Measurements from ENCODE around the gene GULP1. TPM values are rescaled to one million over a fixed set of nuclear protein-coding genes. Genes with fewer than 3 reads are reported as not detected.

Gene GULP1
- total and polyA plus RNA-seq, 2 of the 13 experiments (the other 11 are each of a cell fraction or from before 2014, with no cell fraction given) = 0.15 TPM; not detected in 1

DNA sequence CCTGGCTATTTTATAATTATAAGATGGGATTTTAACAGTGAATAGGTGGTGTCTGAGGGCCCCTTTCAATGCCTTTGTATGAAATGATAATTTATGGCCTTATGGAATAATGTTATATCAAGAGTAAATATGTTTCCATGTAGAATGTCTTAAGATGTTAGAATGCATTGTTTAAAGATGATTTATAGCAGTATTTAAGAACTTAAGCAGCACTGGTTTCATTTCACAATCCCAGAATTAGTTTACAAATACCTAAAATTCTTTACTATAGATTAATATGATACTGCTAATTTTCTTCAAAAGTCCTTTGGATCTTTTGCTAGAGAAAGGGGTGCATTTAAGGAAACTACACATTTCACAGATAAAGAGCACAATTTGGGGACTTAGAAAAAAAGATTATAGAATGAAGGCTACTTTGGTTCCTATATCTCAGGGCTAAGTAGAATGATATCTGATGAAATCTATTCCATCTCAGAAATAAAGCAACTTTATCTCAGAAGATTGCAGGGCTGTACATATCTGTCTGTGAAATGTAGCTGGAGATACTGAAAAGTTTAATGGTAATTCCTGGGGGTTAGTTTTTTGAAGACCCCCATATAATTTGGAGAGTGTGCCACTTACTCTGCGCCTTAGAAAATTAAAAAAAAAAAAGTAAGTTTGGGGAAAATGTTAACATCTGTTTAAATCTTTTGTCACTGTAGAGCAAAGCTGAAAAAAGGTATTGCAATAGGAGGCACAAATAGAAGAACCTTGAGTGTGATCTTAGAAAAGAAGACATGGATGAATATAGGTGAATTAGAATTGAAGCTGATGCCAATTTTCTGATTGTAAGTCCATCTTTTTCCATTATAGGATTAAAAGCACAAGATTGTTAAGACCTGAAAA is 123.4 kb downstream of the GULP1 start:
- WGBS (ENCODE audit: low lambda C conversion rate) = 61% methylated on average over 1 of the region's 1 CpG
- Histone ChIP-seq H3K4me1 (ENCODE audit: insufficient read depth, low read length) (no peaks in the 10 kb centered on the region), H3K36me3 (replicated peaks in 1 of 2; ENCODE audit: control insufficient read depth in 1 of 2, insufficient read depth in 2 of 2, low read length in 2 of 2) (no peaks in the 10 kb centered on the region), H3K27me3 (ENCODE audit: control insufficient read depth in 1 of 2, insufficient read depth in 2 of 2, low read length in 2 of 2) (no peaks in the 10 kb centered on the region), H3K4me2 (ENCODE audit: low read depth, low read length) (no peak overlapping the region), H2AFZ (ENCODE audit: low read length) (no peak overlapping the region), H3K9me3 (ENCODE audit: low read length) (peaks cover 4% of the 10 kb centered on the region; the same call in 1 of the 2 replicates), H4K20me1 (ENCODE audit: insufficient read depth, low read length) (no peaks in the 10 kb centered on the region), H3K79me2 (ENCODE audit: insufficient read depth, low read length) (no peaks in the 10 kb centered on the region), H3K27ac (ENCODE audit: extremely low read length, insufficient read depth, low read length) (no peak overlapping the region), H3K9ac (ENCODE audit: insufficient read depth, low read depth, low read length) (no peak overlapping the region), H3K4me3 (replicated peaks in 1 of 3; ENCODE audit: insufficient read depth in 1 of 3, low read depth in 2 of 3, low read length in 3 of 3) (no peak overlapping the region)
- no peak for ATAC-seq
- POLR2A ChIA-PET = no interaction called here
- intact Hi-C loops (cut with micrococcal nuclease; ENCODE audit: unreplicated experiment) = no loop called here
- no peak for DNase-seq (ENCODE audit: low spot score)
- no peak for FAIRE-seq
- TF ChIP-seq NFRKB (IDR thresholded peaks at IDR 0.05) (no peak), HOXD1 (CRISPR knock-in tag; IDR thresholded peaks at IDR 0.05) (no peak), ZNF260 (CRISPR knock-in tag; IDR thresholded peaks at IDR 0.05; ENCODE audit: borderline replicate concordance, low read depth) (no peak), HDAC2 (CRISPR knock-in tag; IDR thresholded peaks at IDR 0.05) (no peak), HMG20B (CRISPR knock-in tag; conservative IDR thresholded peaks at IDR 0.05) (no peak)
- TF ChIP-seq, protein P1, sequence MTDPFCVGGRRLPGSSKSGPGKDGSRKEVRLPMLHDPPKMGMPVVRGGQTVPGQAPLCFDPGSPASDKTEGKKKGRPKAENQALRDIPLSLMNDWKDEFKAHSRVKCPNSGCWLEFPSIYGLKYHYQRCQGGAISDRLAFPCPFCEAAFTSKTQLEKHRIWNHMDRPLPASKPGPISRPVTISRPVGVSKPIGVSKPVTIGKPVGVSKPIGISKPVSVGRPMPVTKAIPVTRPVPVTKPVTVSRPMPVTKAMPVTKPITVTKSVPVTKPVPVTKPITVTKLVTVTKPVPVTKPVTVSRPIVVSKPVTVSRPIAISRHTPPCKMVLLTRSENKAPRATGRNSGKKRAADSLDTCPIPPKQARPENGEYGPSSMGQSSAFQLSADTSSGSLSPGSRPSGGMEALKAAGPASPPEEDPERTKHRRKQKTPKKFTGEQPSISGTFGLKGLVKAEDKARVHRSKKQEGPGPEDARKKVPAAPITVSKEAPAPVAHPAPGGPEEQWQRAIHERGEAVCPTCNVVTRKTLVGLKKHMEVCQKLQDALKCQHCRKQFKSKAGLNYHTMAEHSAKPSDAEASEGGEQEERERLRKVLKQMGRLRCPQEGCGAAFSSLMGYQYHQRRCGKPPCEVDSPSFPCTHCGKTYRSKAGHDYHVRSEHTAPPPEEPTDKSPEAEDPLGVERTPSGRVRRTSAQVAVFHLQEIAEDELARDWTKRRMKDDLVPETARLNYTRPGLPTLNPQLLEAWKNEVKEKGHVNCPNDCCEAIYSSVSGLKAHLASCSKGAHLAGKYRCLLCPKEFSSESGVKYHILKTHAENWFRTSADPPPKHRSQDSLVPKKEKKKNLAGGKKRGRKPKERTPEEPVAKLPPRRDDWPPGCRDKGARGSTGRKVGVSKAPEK (CRISPR knock-in tag; IDR thresholded peaks at IDR 0.05; ENCODE audit: borderline replicate concordance) = no peak
- TF ChIP-seq, protein P2, sequence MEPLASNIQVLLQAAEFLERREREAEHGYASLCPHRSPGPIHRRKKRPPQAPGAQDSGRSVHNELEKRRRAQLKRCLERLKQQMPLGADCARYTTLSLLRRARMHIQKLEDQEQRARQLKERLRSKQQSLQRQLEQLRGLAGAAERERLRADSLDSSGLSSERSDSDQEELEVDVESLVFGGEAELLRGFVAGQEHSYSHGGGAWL (CRISPR knock-in tag; IDR thresholded peaks at IDR 0.05) = no peak
- TF ChIP-seq, protein P3, sequence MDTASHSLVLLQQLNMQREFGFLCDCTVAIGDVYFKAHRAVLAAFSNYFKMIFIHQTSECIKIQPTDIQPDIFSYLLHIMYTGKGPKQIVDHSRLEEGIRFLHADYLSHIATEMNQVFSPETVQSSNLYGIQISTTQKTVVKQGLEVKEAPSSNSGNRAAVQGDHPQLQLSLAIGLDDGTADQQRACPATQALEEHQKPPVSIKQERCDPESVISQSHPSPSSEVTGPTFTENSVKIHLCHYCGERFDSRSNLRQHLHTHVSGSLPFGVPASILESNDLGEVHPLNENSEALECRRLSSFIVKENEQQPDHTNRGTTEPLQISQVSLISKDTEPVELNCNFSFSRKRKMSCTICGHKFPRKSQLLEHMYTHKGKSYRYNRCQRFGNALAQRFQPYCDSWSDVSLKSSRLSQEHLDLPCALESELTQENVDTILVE (CRISPR knock-in tag; IDR thresholded peaks at IDR 0.05) = no peak
- TF ChIP-seq, protein P4, sequence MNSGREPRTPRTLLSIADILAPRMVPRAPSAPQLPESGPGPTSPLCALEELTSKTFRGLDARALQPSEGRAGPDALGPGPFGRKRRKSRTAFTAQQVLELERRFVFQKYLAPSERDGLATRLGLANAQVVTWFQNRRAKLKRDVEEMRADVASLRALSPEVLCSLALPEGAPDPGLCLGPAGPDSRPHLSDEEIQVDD (CRISPR knock-in tag; IDR thresholded peaks at IDR 0.05; ENCODE audit: borderline replicate concordance) = no peak
- CTCF ChIA-PET (ENCODE audit: low intra/inter-chr PET ratio, low total read pairs) = no interaction called here
- in situ Hi-C loops (cut with HindIII; ENCODE audit: extremely low pct_ligation_motif_present, low pct_unique_long_range_greater_than_20kb) = no loop called here
- no TSS peak for BruUV-seq (replicated peaks)

Data from HepG2 (cell line).